ENCODE measurements around the gene PDCD2L. TPM values are rescaled to one million over a fixed set of nuclear protein-coding genes. Genes with fewer than 3 reads are reported as not detected.

The PDCD2L gene
- total RNA-seq, 1 experiment from 2014 or later: 43.3 TPM

- no CpG with 5 or more reads among the region's 14 CpGs for WGBS (ENCODE audit: extremely low coverage, insufficient read length, low lambda C conversion rate)
- no peak overlapping the region for H2BK5ac ChIP-seq (ENCODE audit: insufficient read length, low read length)
- no peak overlapping the region for H3K23ac ChIP-seq (ENCODE audit: insufficient read length, low read depth, low read length)
- no peak overlapping the region for H3K4me3 Mint-ChIP-seq
- H3K79me1 ChIP-seq (ENCODE audit: insufficient read depth, low read depth, low read length, poor library complexity, severe bottlenecking): no peaks in the 10 kb centered on the region
- H3K79me2 ChIP-seq (ENCODE audit: insufficient read depth, low read length): no peaks in the 10 kb centered on the region
- peaks cover 75 to 93% (median 88%) of the 10 kb centered on the region in 3 experiments for H3K36me3 Mint-ChIP-seq (ENCODE audit: insufficient read depth in 1 of 3, low read depth in 3 of 3)
- H3K23me2 ChIP-seq (ENCODE audit: insufficient read length, low read depth, low read length, poor library complexity, severe bottlenecking): no peaks in the 10 kb centered on the region
- H3K4me2 ChIP-seq (ENCODE audit: insufficient read depth, insufficient read length, low read length): no peak overlapping the region
- no peaks in the 10 kb centered on the region for H3K4me1 ChIP-seq (ENCODE audit: insufficient read depth, low read length)
- no peak overlapping the region for H2BK20ac ChIP-seq (ENCODE audit: low read depth, low read length, poor library complexity, severe bottlenecking)
- no peaks in the 10 kb centered on the region; a peak in 1 of 5 replicates for H3K9me3 Mint-ChIP-seq
- H3K4ac ChIP-seq (ENCODE audit: low read depth, low read length): no peak overlapping the region
- H3K27me3 Mint-ChIP-seq (ENCODE audit: low read depth): no peaks in the 10 kb centered on the region
- H3K56ac ChIP-seq (ENCODE audit: insufficient read length, low read depth, low read length): no peak overlapping the region
- no peak overlapping the region for H3K14ac ChIP-seq (ENCODE audit: insufficient read depth, low read length)
- H3K27me3 ChIP-seq (ENCODE audit: insufficient read depth, low read length): no peaks in the 10 kb centered on the region
- no peaks in the 10 kb centered on the region for H4K20me1 ChIP-seq (ENCODE audit: control insufficient read depth, insufficient read depth, insufficient read length)
- TF ChIP-seq CTCF (conservative IDR thresholded peaks at IDR 0.05): no peak
- no peak overlapping the region for H3K27ac ChIP-seq (ENCODE audit: insufficient read length, low read depth, low read length)
- no peaks in the 10 kb centered on the region for H3K4me1 Mint-ChIP-seq
- no peak overlapping the region for H4K8ac ChIP-seq (replicated peaks; ENCODE audit: insufficient read length, low read depth, low read length)
- H3K27ac Mint-ChIP-seq: no peak overlapping the region
- H4K91ac ChIP-seq (ENCODE audit: insufficient read length, low read depth, low read length): no peak overlapping the region
- no peak overlapping the region for H3K18ac ChIP-seq (ENCODE audit: insufficient read length, low read depth, low read length)
- H3T11ph ChIP-seq (ENCODE audit: low read length): no peak overlapping the region
- H3K9ac ChIP-seq (ENCODE audit: extremely low read depth, insufficient read length, low read length): no peak overlapping the region
- H2AFZ ChIP-seq (ENCODE audit: low read length): no peak overlapping the region
- no peak overlapping the region for H2AK5ac ChIP-seq (ENCODE audit: insufficient read length, low read length)
- H2BK12ac ChIP-seq (ENCODE audit: insufficient read length, low read depth, low read length): no peak overlapping the region
- H4K5ac ChIP-seq (ENCODE audit: insufficient read length, low read depth, low read length): no peak overlapping the region
- no peak overlapping the region for H2BK120ac ChIP-seq (ENCODE audit: low read depth, low read length, poor library complexity, severe bottlenecking)
- no peak overlapping the region for H2BK15ac ChIP-seq (ENCODE audit: low read depth, low read length)
- H3K9me3 ChIP-seq (ENCODE audit: control insufficient read depth, low read depth, low read length): no peaks in the 10 kb centered on the region
- no peak for DNase-seq
These were observed 22.6 kb upstream of the PDCD2L start for GRCh38 chr19:34381399-34382251.
